ENCODE results near the gene ENTPD6.

DNA sequence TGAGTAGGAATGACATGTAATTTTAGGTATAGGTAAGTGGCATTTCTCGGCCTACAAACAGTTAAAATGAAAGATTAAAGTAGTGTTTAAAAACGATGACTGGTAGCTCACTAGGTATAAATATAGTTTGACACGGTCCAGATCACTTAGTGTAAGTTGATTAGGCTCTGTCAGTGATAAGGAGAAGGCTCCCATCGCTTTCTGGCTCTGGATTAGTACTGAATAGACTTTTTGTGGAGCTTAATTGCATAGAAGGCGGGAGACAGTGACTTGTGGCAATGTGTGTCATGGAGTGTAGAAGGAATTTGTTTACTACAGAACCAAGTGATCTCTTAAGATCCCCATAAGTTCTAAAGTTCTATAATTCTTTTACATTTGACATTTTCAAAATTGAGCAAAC is 59.1 kb downstream of the ENTPD6 start:
- TF ChIP-seq, protein P1, sequence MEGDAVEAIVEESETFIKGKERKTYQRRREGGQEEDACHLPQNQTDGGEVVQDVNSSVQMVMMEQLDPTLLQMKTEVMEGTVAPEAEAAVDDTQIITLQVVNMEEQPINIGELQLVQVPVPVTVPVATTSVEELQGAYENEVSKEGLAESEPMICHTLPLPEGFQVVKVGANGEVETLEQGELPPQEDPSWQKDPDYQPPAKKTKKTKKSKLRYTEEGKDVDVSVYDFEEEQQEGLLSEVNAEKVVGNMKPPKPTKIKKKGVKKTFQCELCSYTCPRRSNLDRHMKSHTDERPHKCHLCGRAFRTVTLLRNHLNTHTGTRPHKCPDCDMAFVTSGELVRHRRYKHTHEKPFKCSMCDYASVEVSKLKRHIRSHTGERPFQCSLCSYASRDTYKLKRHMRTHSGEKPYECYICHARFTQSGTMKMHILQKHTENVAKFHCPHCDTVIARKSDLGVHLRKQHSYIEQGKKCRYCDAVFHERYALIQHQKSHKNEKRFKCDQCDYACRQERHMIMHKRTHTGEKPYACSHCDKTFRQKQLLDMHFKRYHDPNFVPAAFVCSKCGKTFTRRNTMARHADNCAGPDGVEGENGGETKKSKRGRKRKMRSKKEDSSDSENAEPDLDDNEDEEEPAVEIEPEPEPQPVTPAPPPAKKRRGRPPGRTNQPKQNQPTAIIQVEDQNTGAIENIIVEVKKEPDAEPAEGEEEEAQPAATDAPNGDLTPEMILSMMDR (IDR thresholded peaks at IDR 0.05), result no peak
- no peak for TF ChIP-seq POLR2A (IDR thresholded peaks at IDR 0.05)
